ENCODE measurements around the gene CYB5D1.
A peak's percentile ranks its signal among the peaks of the same experiment; 100 is the strongest.

The CYB5D1 gene

GRCh38 chr17:7888184-7888920 lies 30.5 kb downstream of the CYB5D1 start, which contains the start of gene CHD3:
Gene CHD3 (plus strand): TSS chr17:7888789. CDS start chr17:7889001, 212 bp downstream.
- no peak for DNase-seq

GRCh38 chr17:7889166-7889955 lies 31.6 kb downstream of the CYB5D1 start:
- peak; percentile 54 for DNase-seq

GRCh38 chr17:7893187-7893880 lies 35.5 kb downstream of the CYB5D1 start:
- no peak for DNase-seq

- DNase-seq, result no peak
These were observed 36.4 kb downstream of the CYB5D1 start for GRCh38 chr17:7894226-7894625.

GRCh38 chr17:7894866-7895265 lies 37.1 kb downstream of the CYB5D1 start:
- no peak for DNase-seq

- DNase-seq, result no peak
These were observed 39.3 kb downstream of the CYB5D1 start for GRCh38 chr17:7897090-7897489.

- DNase-seq, result no peak
These were observed 40.0 kb downstream of the CYB5D1 start for GRCh38 chr17:7897773-7898172.

- no peak for DNase-seq
These were observed 45.6 kb downstream of the CYB5D1 start for GRCh38 chr17:7903154-7904103.

- no peak for DNase-seq
These were observed 51.3 kb downstream of the CYB5D1 start for GRCh38 chr17:7909089-7909488.

- no peak for DNase-seq
These were observed 52.5 kb downstream of the CYB5D1 start for GRCh38 chr17:7910281-7910680.

- no peak for DNase-seq
These were observed 52.9 kb downstream of the CYB5D1 start for GRCh38 chr17:7910711-7911110.

- DNase-seq, result no peak
These were observed 53.3 kb downstream of the CYB5D1 start for GRCh38 chr17:7911116-7911515.
